Panc1 (cell line): Measurements from ENCODE around the gene ANKRD34C. TPM values are rescaled to one million over a fixed set of nuclear protein-coding genes. Genes with fewer than 3 reads are reported as not detected.

Experiments
- ATAC-seq: fragments of 200-7000 bp; cut with Tn5 transposase; 2 replicates; pipeline ENCODE4 v1.9.1; 2020; ENCODE audit warnings: mild to moderate bottlenecking, moderate library complexity
- BruUV-seq: library from RNA; stranded (reverse); fragments of 400-500 nt; replicated peaks from 2 replicates; lab custom pipeline; 2021; lab: Mats Ljungman, UMichigan
- CTCF ChIA-PET: fragments of 300-600 bp; sonication (Branson Sonifier 250); formaldehyde crosslinking; loops from one replicate; lab custom pipeline; 2022; ENCODE audit warnings: antibody characterized with exemption; lab: Charles Lee
- POLR2A ChIA-PET: fragments of 300-600 bp; sonication (Branson Sonifier 250); formaldehyde crosslinking; loops from one replicate; lab custom pipeline; 2022; ENCODE audit warnings: antibody characterized with exemption; lab: Charles Lee
- DNase-seq: peaks from one replicate; pipeline ENCODE4 v3.0.0-alpha.2; 2010; ENCODE audit warnings: low read depth, low spot score
- H3K27ac ChIP-seq: 2 replicates; pipeline ENCODE4 v1.5.1; 2011; ENCODE audit warnings: mild to moderate bottlenecking, low read length, inconsistent platforms
- H3K27me3 ChIP-seq: fragments of 200-500 bp; sonication (Bioruptor generic); 2 replicates; pipeline ENCODE4 v1.6.0; 2014; ENCODE audit warnings: low read length, inconsistent platforms; ENCODE audit not compliant: control insufficient read depth, insufficient read depth
- H3K36me3 ChIP-seq: fragments of 200-500 bp; sonication (Bioruptor generic); 2 replicates; pipeline ENCODE4 v1.5.1; 2014; ENCODE audit warnings: inconsistent platforms, mild to moderate bottlenecking, low read length, moderate library complexity; ENCODE audit not compliant: control insufficient read depth, insufficient read depth
- H3K4me1 ChIP-seq: 2 replicates; pipeline ENCODE4 v1.5.1; 2011; ENCODE audit warnings: inconsistent platforms, mild to moderate bottlenecking, low read length, moderate library complexity; ENCODE audit not compliant: control insufficient read depth, insufficient read depth
- H3K4me3 ChIP-seq, 2 experiments: 2 replicates each; pipeline ENCODE4 v1.5.1; 2011 to 2012; ENCODE audit warnings: low read depth in 2 of 2, low read length in 2 of 2, mild to moderate bottlenecking in 2 of 2, inconsistent platforms in 1 of 2, moderate library complexity in 1 of 2
- H3K9me3 ChIP-seq: fragments of 200-500 bp; sonication (Bioruptor generic); 2 replicates; pipeline ENCODE4 v1.5.1; 2014; ENCODE audit warnings: low read depth, mild to moderate bottlenecking, inconsistent platforms, low read length, moderate library complexity; ENCODE audit not compliant: control insufficient read depth, insufficient read depth
- CTCF ChIP-seq: fragments of 450-650 bp; IDR thresholded peaks from 2 replicates; pipeline ENCODE4 v1.5.1; 2017; ENCODE audit warnings: mild to moderate bottlenecking
- POLR2AphosphoS5 ChIP-seq: IDR thresholded peaks from 2 replicates; pipeline ENCODE4 v1.6.1; 2012; ENCODE audit warnings: mild to moderate bottlenecking, low read depth, low read length, moderate library complexity
- REST ChIP-seq, 2 experiments: IDR thresholded peaks; 2 replicates each; pipeline ENCODE4 v1.6.1; 2011 to 2012; ENCODE audit warnings: low read depth in 2 of 2, control low read depth in 1 of 2, low read length in 1 of 2, mild to moderate bottlenecking in 1 of 2, moderate library complexity in 1 of 2; ENCODE audit not compliant: insufficient read depth in 1 of 2
- SIN3A ChIP-seq: IDR thresholded peaks from 2 replicates; pipeline ENCODE4 v1.6.1; 2012; ENCODE audit warnings: low read depth, mild to moderate bottlenecking, low read length, moderate library complexity, borderline replicate concordance; ENCODE audit not compliant: insufficient read depth
- TCF7L2 ChIP-seq: IDR thresholded peaks from 2 replicates; pipeline ENCODE4 v1.6.1; 2011; ENCODE audit warnings: mild to moderate bottlenecking, low read depth, low read length, inconsistent platforms
- in situ Hi-C: cut with HindIII; loops from 2 replicates; pipeline ENCODE4 v1.10.0; 2016; ENCODE audit warnings: low sequenced_read_pairs, low pct_unique_long_range_greater_than_20kb
- intact Hi-C: fragments of 100-400 bp; cut with micrococcal nuclease; formaldehyde crosslinking; loops from one replicate; pipeline ENCODE4 v1.10.0; 2022; ENCODE audit not compliant: unreplicated experiment
- total RNA-seq: library from RNA; stranded (reverse); gene quantifications from one replicate; pipeline ENCODE4 v1.2.1, GENCODE V29; 2021; ENCODE audit not compliant: unreplicated experiment

Gene ANKRD34C
- total RNA-seq, 1 experiment from 2014 or later = not detected

- ChIA-PET CTCF (no interaction called here), POLR2A (no interaction called here)
- TF ChIP-seq TCF7L2 (no peak), POLR2AphosphoS5 (no peak), SIN3A (no peak), CTCF (no peak), REST (IDR thresholded peaks at IDR 0.05; ENCODE audit: insufficient read depth in 1 of 2, low read depth in 2 of 2, low read length in 1 of 2) (peak; percentile 96 to 97)
- Histone ChIP-seq H3K4me1 (no peaks in the 10 kb centered on the region), H3K27me3 (peaks cover 34% of the 10 kb centered on the region), H3K27ac (no peak overlapping the region), H3K4me3 (no peak overlapping the region), H3K9me3 (no peaks in the 10 kb centered on the region), H3K36me3 (no peaks in the 10 kb centered on the region)
- no TSS peak for BruUV-seq
- ATAC-seq (peak; percentile 63; the same call in 1 of the 2 replicates), DNase-seq (no peak)
- in situ Hi-C loops = no loop called here
- intact Hi-C loops = no loop called here
Measured at GRCh38 chr15:79283252-79284048, 928 bp downstream of the ANKRD34C start.

GRCh38 chr15:79290642-79291275 is 8.2 kb downstream of the ANKRD34C start:
- ChIA-PET POLR2A (interaction anchor here (0.6 to 0.7 kb wide), 2 partner anchors 9 to 67 kb away, joined by 3 to 8 read pairs; no protein-coding TSS in a partner anchor), CTCF (no interaction called here)
- DNase-seq = no peak
- in situ Hi-C loops (no loop called here), intact Hi-C loops (no loop called here)
- no peaks in the 10 kb centered on the region for H3K36me3 ChIP-seq
- ATAC-seq = no peak
- H3K27me3 ChIP-seq = peaks cover 32% of the 10 kb centered on the region
- H3K27ac ChIP-seq = no peak overlapping the region
- TF ChIP-seq REST (IDR thresholded peaks at IDR 0.05; ENCODE audit: insufficient read depth in 1 of 2, low read depth in 2 of 2, low read length in 1 of 2) = no peak
- TF ChIP-seq POLR2AphosphoS5 = no peak
- TF ChIP-seq TCF7L2 = no peak
- no peak for TF ChIP-seq CTCF
- TF ChIP-seq SIN3A = no peak
- no TSS peak for BruUV-seq
- no peaks in the 10 kb centered on the region for H3K9me3 ChIP-seq
- H3K4me3 ChIP-seq = no peak overlapping the region
- H3K4me1 ChIP-seq = no peaks in the 10 kb centered on the region
